Measurements from ENCODE around the gene SLC36A4. TPM values are rescaled to one million over a fixed set of nuclear protein-coding genes. Genes with fewer than 3 reads are reported as not detected.

Gene SLC36A4
- total and polyA plus RNA-seq, 2 of the 13 experiments (the other 11 are each of a cell fraction or from before 2014, with no cell fraction given): 7.3 to 9.5 TPM

DNA sequence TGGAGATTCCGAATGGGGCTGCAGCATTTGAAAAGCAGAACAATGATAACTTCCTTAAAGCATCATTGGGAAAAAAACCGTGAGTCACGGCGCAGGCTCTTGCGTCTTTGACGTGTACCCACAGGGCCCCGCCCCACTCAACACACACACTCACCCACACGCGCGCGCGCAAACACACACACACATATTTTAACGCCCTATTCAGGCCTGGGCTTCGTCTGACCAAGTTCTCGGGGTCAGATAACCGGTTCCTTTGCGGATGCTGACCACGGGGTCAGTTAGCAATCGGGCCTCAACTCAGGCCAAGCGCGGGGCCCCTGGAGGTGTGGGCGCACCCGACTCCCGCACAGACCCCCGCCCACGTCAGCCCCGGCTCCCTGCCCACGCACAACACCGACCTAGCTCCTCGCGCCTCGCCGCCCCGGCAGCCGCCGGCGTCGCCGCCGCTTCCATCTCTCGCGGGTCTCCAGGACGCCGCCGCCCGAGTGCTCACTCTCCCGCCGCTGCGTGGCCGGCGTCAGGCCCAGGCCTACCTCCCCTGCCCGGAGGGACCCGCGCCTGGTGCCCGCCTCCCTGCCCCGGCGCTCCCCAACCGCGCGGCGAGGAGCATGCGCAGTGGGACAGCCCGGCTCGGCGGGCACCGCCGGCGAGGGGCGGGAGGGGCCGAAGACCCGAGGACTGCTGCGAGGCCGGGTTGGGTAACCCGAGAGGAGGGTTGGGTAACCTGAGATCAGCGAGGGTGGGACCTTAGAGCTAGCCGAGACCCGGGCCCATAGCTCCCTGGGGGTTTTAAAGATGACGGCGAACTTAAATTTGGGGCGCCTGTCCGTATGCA is at the start of gene SLC36A4 (continued):
- TF ChIP-seq, protein P1, sequence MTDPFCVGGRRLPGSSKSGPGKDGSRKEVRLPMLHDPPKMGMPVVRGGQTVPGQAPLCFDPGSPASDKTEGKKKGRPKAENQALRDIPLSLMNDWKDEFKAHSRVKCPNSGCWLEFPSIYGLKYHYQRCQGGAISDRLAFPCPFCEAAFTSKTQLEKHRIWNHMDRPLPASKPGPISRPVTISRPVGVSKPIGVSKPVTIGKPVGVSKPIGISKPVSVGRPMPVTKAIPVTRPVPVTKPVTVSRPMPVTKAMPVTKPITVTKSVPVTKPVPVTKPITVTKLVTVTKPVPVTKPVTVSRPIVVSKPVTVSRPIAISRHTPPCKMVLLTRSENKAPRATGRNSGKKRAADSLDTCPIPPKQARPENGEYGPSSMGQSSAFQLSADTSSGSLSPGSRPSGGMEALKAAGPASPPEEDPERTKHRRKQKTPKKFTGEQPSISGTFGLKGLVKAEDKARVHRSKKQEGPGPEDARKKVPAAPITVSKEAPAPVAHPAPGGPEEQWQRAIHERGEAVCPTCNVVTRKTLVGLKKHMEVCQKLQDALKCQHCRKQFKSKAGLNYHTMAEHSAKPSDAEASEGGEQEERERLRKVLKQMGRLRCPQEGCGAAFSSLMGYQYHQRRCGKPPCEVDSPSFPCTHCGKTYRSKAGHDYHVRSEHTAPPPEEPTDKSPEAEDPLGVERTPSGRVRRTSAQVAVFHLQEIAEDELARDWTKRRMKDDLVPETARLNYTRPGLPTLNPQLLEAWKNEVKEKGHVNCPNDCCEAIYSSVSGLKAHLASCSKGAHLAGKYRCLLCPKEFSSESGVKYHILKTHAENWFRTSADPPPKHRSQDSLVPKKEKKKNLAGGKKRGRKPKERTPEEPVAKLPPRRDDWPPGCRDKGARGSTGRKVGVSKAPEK (CRISPR knock-in tag; IDR thresholded peaks at IDR 0.05; ENCODE audit: borderline replicate concordance): no peak
- TF ChIP-seq, protein P2, sequence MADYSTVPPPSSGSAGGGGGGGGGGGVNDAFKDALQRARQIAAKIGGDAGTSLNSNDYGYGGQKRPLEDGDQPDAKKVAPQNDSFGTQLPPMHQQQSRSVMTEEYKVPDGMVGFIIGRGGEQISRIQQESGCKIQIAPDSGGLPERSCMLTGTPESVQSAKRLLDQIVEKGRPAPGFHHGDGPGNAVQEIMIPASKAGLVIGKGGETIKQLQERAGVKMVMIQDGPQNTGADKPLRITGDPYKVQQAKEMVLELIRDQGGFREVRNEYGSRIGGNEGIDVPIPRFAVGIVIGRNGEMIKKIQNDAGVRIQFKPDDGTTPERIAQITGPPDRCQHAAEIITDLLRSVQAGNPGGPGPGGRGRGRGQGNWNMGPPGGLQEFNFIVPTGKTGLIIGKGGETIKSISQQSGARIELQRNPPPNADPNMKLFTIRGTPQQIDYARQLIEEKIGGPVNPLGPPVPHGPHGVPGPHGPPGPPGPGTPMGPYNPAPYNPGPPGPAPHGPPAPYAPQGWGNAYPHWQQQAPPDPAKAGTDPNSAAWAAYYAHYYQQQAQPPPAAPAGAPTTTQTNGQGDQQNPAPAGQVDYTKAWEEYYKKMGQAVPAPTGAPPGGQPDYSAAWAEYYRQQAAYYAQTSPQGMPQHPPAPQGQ (CRISPR knock-in tag; IDR thresholded peaks at IDR 0.05; ENCODE audit: borderline replicate concordance): no peak
- no peak for TF ChIP-seq ZNF382 (CRISPR knock-in tag; IDR thresholded peaks at IDR 0.05; ENCODE audit: borderline replicate concordance)
- peak; percentile 74 for TF ChIP-seq AGO2 (optimal IDR thresholded peaks at IDR 0.05; ENCODE audit: low read depth, low read length)
- TF ChIP-seq, protein P3, sequence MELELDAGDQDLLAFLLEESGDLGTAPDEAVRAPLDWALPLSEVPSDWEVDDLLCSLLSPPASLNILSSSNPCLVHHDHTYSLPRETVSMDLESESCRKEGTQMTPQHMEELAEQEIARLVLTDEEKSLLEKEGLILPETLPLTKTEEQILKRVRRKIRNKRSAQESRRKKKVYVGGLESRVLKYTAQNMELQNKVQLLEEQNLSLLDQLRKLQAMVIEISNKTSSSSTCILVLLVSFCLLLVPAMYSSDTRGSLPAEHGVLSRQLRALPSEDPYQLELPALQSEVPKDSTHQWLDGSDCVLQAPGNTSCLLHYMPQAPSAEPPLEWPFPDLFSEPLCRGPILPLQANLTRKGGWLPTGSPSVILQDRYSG (CRISPR knock-in tag; IDR thresholded peaks at IDR 0.05): peak; percentile 89; the same call in 1 of the 2 replicates
- no peak for TF ChIP-seq BRD4 (CRISPR knock-in tag; IDR thresholded peaks at IDR 0.05)
- TF ChIP-seq ELF1 (CRISPR knock-in tag; IDR thresholded peaks at IDR 0.05): no peak
- no peak for TF ChIP-seq SMYD3 (CRISPR knock-in tag; IDR thresholded peaks at IDR 0.05)
- TF ChIP-seq, protein P4, sequence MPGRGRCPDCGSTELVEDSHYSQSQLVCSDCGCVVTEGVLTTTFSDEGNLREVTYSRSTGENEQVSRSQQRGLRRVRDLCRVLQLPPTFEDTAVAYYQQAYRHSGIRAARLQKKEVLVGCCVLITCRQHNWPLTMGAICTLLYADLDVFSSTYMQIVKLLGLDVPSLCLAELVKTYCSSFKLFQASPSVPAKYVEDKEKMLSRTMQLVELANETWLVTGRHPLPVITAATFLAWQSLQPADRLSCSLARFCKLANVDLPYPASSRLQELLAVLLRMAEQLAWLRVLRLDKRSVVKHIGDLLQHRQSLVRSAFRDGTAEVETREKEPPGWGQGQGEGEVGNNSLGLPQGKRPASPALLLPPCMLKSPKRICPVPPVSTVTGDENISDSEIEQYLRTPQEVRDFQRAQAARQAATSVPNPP (CRISPR knock-in tag; IDR thresholded peaks at IDR 0.05): no peak
- TF ChIP-seq HES4 (CRISPR knock-in tag; IDR thresholded peaks at IDR 0.05; ENCODE audit: borderline replicate concordance): peak; percentile 89
- peak; percentile 82 for TF ChIP-seq ZMYM4 (CRISPR knock-in tag; IDR thresholded peaks at IDR 0.05)
- TF ChIP-seq, protein P5, sequence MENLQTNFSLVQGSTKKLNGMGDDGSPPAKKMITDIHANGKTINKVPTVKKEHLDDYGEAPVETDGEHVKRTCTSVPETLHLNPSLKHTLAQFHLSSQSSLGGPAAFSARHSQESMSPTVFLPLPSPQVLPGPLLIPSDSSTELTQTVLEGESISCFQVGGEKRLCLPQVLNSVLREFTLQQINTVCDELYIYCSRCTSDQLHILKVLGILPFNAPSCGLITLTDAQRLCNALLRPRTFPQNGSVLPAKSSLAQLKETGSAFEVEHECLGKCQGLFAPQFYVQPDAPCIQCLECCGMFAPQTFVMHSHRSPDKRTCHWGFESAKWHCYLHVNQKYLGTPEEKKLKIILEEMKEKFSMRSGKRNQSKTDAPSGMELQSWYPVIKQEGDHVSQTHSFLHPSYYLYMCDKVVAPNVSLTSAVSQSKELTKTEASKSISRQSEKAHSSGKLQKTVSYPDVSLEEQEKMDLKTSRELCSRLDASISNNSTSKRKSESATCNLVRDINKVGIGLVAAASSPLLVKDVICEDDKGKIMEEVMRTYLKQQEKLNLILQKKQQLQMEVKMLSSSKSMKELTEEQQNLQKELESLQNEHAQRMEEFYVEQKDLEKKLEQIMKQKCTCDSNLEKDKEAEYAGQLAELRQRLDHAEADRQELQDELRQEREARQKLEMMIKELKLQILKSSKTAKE (CRISPR knock-in tag; IDR thresholded peaks at IDR 0.05; ENCODE audit: borderline replicate concordance): 0 out of 2 replicates have a peak, but pooled peaks have one; percentile 29
- TF ChIP-seq ZSCAN25 (CRISPR knock-in tag; IDR thresholded peaks at IDR 0.05): peak; percentile 80
- TF ChIP-seq ISL2 (CRISPR knock-in tag; IDR thresholded peaks at IDR 0.05): peak; percentile 42
- TF ChIP-seq ZNF567 (CRISPR knock-in tag; IDR thresholded peaks at IDR 0.05; ENCODE audit: borderline replicate concordance): 0 out of 2 replicates have a peak, but pooled peaks have one; percentile 41
- TF ChIP-seq, protein P6, sequence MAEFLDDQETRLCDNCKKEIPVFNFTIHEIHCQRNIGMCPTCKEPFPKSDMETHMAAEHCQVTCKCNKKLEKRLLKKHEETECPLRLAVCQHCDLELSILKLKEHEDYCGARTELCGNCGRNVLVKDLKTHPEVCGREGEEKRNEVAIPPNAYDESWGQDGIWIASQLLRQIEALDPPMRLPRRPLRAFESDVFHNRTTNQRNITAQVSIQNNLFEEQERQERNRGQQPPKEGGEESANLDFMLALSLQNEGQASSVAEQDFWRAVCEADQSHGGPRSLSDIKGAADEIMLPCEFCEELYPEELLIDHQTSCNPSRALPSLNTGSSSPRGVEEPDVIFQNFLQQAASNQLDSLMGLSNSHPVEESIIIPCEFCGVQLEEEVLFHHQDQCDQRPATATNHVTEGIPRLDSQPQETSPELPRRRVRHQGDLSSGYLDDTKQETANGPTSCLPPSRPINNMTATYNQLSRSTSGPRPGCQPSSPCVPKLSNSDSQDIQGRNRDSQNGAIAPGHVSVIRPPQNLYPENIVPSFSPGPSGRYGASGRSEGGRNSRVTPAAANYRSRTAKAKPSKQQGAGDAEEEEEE (CRISPR knock-in tag; IDR thresholded peaks at IDR 0.05; ENCODE audit: borderline replicate concordance): no peak

Measured in HepG2 (cell line).